BLaER1 (cell line): ENCODE results near the gene FGGY.
"Not testable (repeated sequence)": the region's sequence is repeated elsewhere in the genome, so short reads cannot be mapped to it uniquely, and the experiment has no call there.

Experiments used
- H3K27ac ChIP-seq: shearing (Covaris generic); formaldehyde crosslinking; 2 replicates; pipeline ENCODE4 v1.8.1; 2022
- H3K27me3 ChIP-seq: shearing (Covaris generic); formaldehyde crosslinking; 2 replicates; pipeline ENCODE4 v1.8.1; 2022
- H3K36me3 ChIP-seq: shearing (Covaris generic); formaldehyde crosslinking; 2 replicates; pipeline ENCODE4 v1.8.1; 2022
- H3K4me1 ChIP-seq: shearing (Covaris generic); formaldehyde crosslinking; 2 replicates; pipeline ENCODE4 v1.8.1; 2022
- H3K4me2 ChIP-seq: shearing (Covaris generic); formaldehyde crosslinking; 2 replicates; pipeline ENCODE4 v1.8.1; 2022
- H3K4me3 ChIP-seq: shearing (Covaris generic); formaldehyde crosslinking; 2 replicates; pipeline ENCODE4 v1.8.1; 2022
- H3K9ac ChIP-seq: shearing (Covaris generic); formaldehyde crosslinking; 2 replicates; pipeline ENCODE4 v1.8.1; 2022
- H3K9me3 ChIP-seq: shearing (Covaris generic); formaldehyde crosslinking; 2 replicates; pipeline ENCODE4 v1.8.1; 2022
- H4K20me1 ChIP-seq: shearing (Covaris generic); formaldehyde crosslinking; 2 replicates; pipeline ENCODE4 v1.8.1; 2022
- Cebpa-rat ChIP-seq: shearing (Covaris generic); IDR thresholded peaks from 2 replicates; pipeline ENCODE4 v1.8.1; 2022

The FGGY gene

GRCh38 chr1:59556802-59557548 is 260.1 kb downstream of the FGGY start:
- H3K4me1 ChIP-seq, result peaks cover 21% of the 10 kb centered on the region
- H3K27me3 ChIP-seq, result no peaks in the 10 kb centered on the region
- no peak overlapping the region for H3K27ac ChIP-seq
- peaks cover 7% of the 10 kb centered on the region; the same call in 1 of the 2 replicates for H3K36me3 ChIP-seq
- H3K4me2 ChIP-seq, result no peak overlapping the region
- TF ChIP-seq Cebpa-rat, result no peak
- H4K20me1 ChIP-seq, result no peaks in the 10 kb centered on the region
- no peak overlapping the region for H3K4me3 ChIP-seq
- peaks cover 28% of the 10 kb centered on the region for H3K9me3 ChIP-seq
- no peak overlapping the region for H3K9ac ChIP-seq

DNA sequence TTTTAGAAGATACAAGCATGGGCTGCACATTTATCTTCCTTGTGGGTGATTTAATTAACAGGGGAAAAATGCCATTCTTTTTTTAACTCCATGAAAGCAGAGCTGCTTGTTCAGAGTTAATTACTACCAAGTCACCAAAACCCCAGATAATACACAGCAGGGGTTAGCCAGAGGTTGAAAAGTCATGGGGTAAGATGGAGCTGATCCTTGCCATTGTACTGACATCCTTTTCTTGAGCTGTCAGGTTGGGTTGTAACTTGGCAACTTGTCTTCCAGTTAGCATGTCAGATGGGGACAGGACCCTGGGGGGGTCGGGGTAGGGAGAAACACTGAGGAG is 260.6 kb downstream of the FGGY start:
- no peak overlapping the region for H3K27ac ChIP-seq
- no peak overlapping the region for H3K4me2 ChIP-seq
- H3K9me3 ChIP-seq, result peaks cover 28% of the 10 kb centered on the region
- TF ChIP-seq Cebpa-rat, result no peak
- H3K36me3 ChIP-seq, result peaks cover 7% of the 10 kb centered on the region; the same call in 1 of the 2 replicates
- no peak overlapping the region for H3K4me3 ChIP-seq
- H3K4me1 ChIP-seq, result peaks cover 23% of the 10 kb centered on the region
- no peaks in the 10 kb centered on the region for H4K20me1 ChIP-seq
- no peak overlapping the region for H3K9ac ChIP-seq
- H3K27me3 ChIP-seq, result no peaks in the 10 kb centered on the region

GRCh38 chr1:59558580-59558979 is 261.7 kb downstream of the FGGY start:
- H3K9me3 ChIP-seq, result peaks cover 28% of the 10 kb centered on the region
- not testable (repeated sequence) for H3K4me2 ChIP-seq, H3K27me3 ChIP-seq, H3K36me3 ChIP-seq, H3K9ac ChIP-seq, H3K27ac ChIP-seq, H3K4me3 ChIP-seq, H4K20me1 ChIP-seq
- peaks cover 23% of the 10 kb centered on the region for H3K4me1 ChIP-seq

- Histone ChIP-seq H3K27me3 (no peaks in the 10 kb centered on the region), H3K4me1 (peaks cover 46% of the 10 kb centered on the region), H3K36me3 (peaks cover 7% of the 10 kb centered on the region; the same call in 1 of the 2 replicates), H3K9ac (no peak overlapping the region; the same call in 1 of the 2 replicates), H3K27ac (peak overlapping the region; percentile 23), H3K4me3 (no peak overlapping the region), H4K20me1 (no peaks in the 10 kb centered on the region), H3K9me3 (peaks cover 28% of the 10 kb centered on the region), H3K4me2 (peak overlapping the region; percentile 77)
- TF ChIP-seq Cebpa-rat, result no peak
These were observed 264.0 kb downstream of the FGGY start for GRCh38 chr1:59560807-59561450.

GRCh38 chr1:59561796-59562195 is 264.9 kb downstream of the FGGY start:
- Histone ChIP-seq H3K9ac (no peak overlapping the region), H3K4me1 (peaks cover 52% of the 10 kb centered on the region), H3K4me2 (peak overlapping the region; percentile 77), H3K27me3 (no peaks in the 10 kb centered on the region), H3K27ac (peak overlapping the region; percentile 23; the same call in 1 of the 2 replicates), H3K4me3 (no peak overlapping the region), H4K20me1 (no peaks in the 10 kb centered on the region), H3K9me3 (peaks cover 26% of the 10 kb centered on the region), H3K36me3 (peaks cover 7% of the 10 kb centered on the region; the same call in 1 of the 2 replicates)
- TF ChIP-seq Cebpa-rat, result no peak

DNA sequence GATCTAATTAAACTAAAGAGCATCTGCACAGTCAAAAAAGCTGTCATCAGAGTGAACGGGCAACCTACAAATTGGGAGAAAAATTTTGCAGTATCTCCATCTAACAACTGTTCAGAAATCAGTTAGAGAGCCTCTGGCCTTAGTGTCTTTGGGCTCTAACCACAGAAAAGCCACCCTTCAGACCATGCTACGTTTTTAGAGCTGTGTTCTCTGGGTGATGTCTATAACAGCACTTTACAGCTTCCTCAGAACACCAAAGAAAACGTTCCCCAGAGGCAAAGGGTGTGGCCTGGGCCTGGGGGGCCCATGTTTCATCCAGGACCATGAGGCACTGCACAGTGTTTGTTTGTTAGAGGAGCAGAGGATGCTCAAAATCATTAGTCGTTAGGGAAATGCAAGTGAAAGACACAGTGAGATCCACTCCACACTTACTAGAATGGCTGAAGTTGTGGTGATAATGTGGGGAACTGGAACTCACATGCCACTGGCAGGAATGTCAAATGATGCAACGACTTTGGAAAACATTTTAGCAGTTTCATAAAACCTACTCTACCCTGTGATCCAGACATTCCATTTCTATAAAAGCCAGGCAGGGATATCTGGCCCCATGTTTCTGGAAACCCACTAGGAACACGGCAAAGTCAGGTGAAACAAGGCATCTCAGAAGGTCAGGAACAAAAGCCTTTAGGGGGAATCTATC is 267.4 kb downstream of the FGGY start:
- Histone ChIP-seq H3K27me3 (no peaks in the 10 kb centered on the region), H3K4me3 (no peak overlapping the region), H3K9me3 (peaks cover 3% of the 10 kb centered on the region), H3K36me3 (no peaks in the 10 kb centered on the region), H3K4me2 (peak overlapping the region; percentile 68), H3K27ac (no peak overlapping the region), H3K9ac (no peak overlapping the region), H4K20me1 (no peaks in the 10 kb centered on the region), H3K4me1 (peaks cover 52% of the 10 kb centered on the region)
- no peak for TF ChIP-seq Cebpa-rat

- no peak overlapping the region for H3K9ac ChIP-seq
- no peaks in the 10 kb centered on the region for H4K20me1 ChIP-seq
- H3K4me1 ChIP-seq, result peaks cover 57% of the 10 kb centered on the region
- no peak overlapping the region for H3K4me3 ChIP-seq
- no peaks in the 10 kb centered on the region for H3K36me3 ChIP-seq
- H3K9me3 ChIP-seq, result no peaks in the 10 kb centered on the region
- H3K27ac ChIP-seq, result no peak overlapping the region
- no peaks in the 10 kb centered on the region for H3K27me3 ChIP-seq
- H3K4me2 ChIP-seq, result peak overlapping the region; percentile 68
- TF ChIP-seq Cebpa-rat, result no peak
These were observed 268.9 kb downstream of the FGGY start for GRCh38 chr1:59565611-59566410.

GRCh38 chr1:59568158-59568935 is 271.5 kb downstream of the FGGY start:
- no peaks in the 10 kb centered on the region for H4K20me1 ChIP-seq
- H3K4me1 ChIP-seq, result peaks cover 52% of the 10 kb centered on the region
- H3K9me3 ChIP-seq, result no peaks in the 10 kb centered on the region

GRCh38 chr1:59569198-59569597 is 272.3 kb downstream of the FGGY start:
- no peaks in the 10 kb centered on the region for H4K20me1 ChIP-seq
- H3K36me3 ChIP-seq, result no peaks in the 10 kb centered on the region
- H3K4me1 ChIP-seq, result peaks cover 46% of the 10 kb centered on the region
- H3K27ac ChIP-seq, result no peak overlapping the region
- no peak overlapping the region for H3K9ac ChIP-seq
- H3K4me3 ChIP-seq, result no peak overlapping the region
- H3K4me2 ChIP-seq, result no peak overlapping the region
- H3K9me3 ChIP-seq, result no peaks in the 10 kb centered on the region
- H3K27me3 ChIP-seq, result no peaks in the 10 kb centered on the region
- TF ChIP-seq Cebpa-rat, result no peak

More at GRCh38 chr1:59568158-59568935, 271.5 kb downstream of the FGGY start:
- TF ChIP-seq Cebpa-rat, result no peak
- Histone ChIP-seq H3K4me3 (no peak overlapping the region), H3K27ac (no peak overlapping the region), H3K9ac (no peak overlapping the region), H3K4me2 (no peak overlapping the region), H3K36me3 (no peaks in the 10 kb centered on the region), H3K27me3 (no peaks in the 10 kb centered on the region)
